ENCODE data around the gene COL3A1.

GRCh38 chr2:189013031-189013430 is 38.9 kb downstream of the COL3A1 start:
- TF ChIP-seq CTCF (conservative IDR thresholded peaks at IDR 0.05; ENCODE audit: low read depth in 2 of 2) (no peak), POLR2AphosphoS5 (IDR thresholded peaks at IDR 0.05; ENCODE audit: low read depth) (no peak), REST (IDR thresholded peaks at IDR 0.05; ENCODE audit: unreplicated experiment) (no peak), EZH2phosphoT487 (IDR thresholded peaks at IDR 0.05; ENCODE audit: unreplicated experiment) (no peak), JUNB (IDR thresholded peaks at IDR 0.05; ENCODE audit: unreplicated experiment) (no peak), STAT1 (IDR thresholded peaks at IDR 0.05; ENCODE audit: unreplicated experiment) (no peak), EZH2 (IDR thresholded peaks at IDR 0.05; ENCODE audit: low read depth, unreplicated experiment) (no peak)
